IPS DF 19.7 (cell line): ENCODE results near the gene GPX4.

Experiments
- DNase-seq: peaks from one replicate; pipeline ENCODE4 v3.0.0-alpha.2; 2013; ENCODE audit warnings: low read depth, low spot score

Gene GPX4

GRCh38 chr19:1103708-1104310 lies at the start of gene GPX4:
Gene GPX4 (plus strand): TSS chr19:1103994. CDS start chr19:1104044, 50 bp downstream.
- DNase-seq = peak; percentile 83

GRCh38 chr19:1054102-1055027 lies 49.4 kb upstream of the GPX4 start:
- no peak for DNase-seq

GRCh38 chr19:1055028-1055425 lies 48.8 kb upstream of the GPX4 start:
- no peak for DNase-seq

GRCh38 chr19:1055886-1056620 lies 47.7 kb upstream of the GPX4 start:
- DNase-seq = no peak

DNA sequence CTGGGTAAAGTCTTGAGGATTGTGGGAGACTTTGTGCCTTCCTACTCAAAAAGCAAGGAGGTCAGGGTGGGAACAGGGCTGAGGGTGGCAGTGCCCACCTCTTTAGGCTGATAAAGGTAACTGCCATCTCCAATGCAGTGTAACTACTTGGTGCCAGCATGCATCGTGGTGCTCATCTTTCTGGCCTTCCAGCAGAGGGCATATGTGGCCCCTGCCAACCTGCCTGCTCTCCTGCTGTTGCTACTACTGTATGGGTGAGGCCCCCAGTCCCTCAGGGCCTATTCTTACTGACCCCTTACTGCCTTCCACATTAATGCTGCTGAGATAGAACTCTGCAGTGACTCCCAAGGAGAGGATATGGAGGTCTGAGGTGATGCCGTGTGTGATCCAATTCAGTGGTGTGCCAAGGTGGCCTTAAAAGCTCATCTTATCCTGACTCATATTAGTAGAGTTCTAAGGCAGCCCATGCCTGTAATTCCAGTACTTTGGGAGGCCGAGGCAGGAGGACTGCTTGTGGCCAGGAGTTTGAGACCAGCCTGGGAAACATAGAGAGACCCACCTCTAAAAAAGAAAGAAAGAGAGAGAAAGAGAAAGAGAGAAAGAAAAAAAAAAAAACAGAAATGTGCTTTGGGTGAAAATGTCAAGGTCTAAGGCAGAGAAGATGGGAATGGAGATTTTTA lies 46.5 kb upstream of the GPX4 start:
- DNase-seq = no peak

DNA sequence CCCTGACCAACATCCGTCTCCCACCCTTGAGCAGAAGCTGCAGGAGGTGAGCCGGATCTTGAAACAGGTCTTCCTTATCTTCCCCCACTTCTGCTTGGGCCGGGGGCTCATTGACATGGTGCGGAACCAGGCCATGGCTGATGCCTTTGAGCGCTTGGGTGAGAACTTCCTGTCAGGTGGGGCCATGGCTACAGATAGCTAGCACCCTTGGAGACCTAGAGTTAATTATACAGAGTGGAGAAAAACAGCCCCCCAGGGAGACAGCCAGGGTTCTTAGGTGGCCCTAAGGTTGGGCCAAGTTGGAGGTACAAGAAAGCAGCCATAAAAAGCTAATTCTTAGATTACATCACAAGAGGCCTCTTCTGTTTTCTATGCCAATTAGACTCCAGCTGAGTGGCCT lies 45.7 kb upstream of the GPX4 start:
- no peak for DNase-seq

- DNase-seq = no peak
Observed at GRCh38 chr19:1060689-1061088, 43.1 kb upstream of the GPX4 start.

DNA sequence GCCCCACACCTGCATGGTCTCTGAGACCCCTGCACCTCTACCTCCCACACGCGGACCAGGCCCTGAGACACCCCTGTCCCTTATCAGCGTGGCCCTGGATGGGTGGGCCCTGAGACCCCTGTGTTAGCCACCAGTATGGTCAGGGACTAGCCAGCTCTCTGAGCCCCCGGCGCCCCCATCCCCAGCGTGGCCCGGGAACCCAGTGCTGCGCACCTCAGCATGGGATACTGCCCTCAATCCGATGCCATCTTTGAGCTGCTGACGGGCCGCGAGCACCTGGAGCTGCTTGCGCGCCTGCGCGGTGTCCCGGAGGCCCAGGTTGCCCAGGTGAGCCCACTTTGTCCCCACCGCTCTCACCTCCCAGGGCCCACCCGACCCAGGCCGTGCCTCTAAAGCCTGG lies 41.8 kb upstream of the GPX4 start:
- DNase-seq = no peak

DNA sequence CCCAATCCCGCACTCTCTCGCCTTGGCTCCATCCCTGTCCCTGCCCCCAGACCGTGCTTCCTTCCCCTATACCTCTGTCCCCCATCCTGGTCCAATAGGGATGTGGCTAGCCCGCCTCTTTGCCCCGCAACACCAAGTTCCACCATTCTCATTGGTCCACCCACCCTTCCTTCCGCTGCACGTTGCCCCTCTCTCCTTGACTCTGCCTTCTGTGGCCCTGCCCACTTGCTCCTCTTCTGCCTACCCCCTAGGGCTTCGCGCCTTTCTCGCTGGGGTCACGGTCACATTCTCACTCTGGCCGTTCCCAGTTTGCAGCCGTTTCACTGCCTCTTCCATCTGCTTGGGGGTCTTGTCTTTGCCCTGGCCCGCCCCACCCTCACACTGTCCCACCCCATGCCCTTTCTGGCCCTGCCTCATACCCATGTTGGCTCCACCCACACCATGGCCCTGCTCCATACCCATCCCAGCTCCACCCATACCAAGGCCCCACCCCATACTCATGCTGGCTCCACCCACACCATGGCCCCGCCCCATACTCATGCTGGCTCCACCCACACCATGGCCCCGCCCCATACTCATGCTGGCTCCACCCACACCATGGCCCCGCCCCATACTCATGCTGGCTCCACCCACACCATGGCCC lies 41.3 kb upstream of the GPX4 start:
- no peak for DNase-seq

DNA sequence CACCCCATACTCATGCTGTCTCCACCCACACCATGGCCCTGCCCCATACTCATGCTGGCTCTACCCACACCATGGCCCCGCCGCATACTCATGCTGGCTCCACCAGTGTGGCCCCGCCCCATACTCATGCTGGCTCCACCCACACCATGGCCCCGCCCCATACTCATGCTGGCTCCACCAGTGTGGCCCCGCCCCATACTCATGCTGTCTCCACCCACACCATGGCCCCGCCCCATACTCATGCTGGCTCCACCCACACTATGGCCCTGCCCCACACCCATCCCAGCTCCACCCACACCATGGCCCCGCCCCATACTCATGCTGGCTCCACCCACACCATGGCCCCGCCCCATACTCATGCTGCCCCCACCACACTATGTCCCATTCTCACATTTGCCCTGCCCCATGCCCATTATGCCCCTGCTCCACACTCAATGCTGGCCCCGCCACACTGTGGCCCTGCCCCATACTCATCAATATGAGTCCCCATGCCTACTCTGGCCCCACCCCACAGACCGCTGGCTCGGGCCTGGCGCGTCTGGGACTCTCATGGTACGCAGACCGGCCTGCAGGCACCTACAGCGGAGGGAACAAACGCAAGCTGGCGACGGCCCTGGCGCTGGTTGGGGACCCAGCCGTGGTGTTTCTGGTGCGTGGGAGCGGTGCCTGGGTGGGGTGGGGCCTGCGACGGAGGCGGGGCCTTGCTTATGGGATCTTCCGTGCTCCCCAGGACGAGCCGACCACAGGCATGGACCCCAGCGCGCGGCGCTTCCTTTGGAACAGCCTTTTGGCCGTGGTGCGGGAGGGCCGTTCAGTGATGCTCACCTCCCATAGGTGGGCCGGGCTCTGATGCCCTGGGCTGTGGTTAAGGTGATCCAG lies 40.5 kb upstream of the GPX4 start:
- no peak for DNase-seq

GRCh38 chr19:1063909-1064660 lies 39.7 kb upstream of the GPX4 start:
- DNase-seq = no peak

DNA sequence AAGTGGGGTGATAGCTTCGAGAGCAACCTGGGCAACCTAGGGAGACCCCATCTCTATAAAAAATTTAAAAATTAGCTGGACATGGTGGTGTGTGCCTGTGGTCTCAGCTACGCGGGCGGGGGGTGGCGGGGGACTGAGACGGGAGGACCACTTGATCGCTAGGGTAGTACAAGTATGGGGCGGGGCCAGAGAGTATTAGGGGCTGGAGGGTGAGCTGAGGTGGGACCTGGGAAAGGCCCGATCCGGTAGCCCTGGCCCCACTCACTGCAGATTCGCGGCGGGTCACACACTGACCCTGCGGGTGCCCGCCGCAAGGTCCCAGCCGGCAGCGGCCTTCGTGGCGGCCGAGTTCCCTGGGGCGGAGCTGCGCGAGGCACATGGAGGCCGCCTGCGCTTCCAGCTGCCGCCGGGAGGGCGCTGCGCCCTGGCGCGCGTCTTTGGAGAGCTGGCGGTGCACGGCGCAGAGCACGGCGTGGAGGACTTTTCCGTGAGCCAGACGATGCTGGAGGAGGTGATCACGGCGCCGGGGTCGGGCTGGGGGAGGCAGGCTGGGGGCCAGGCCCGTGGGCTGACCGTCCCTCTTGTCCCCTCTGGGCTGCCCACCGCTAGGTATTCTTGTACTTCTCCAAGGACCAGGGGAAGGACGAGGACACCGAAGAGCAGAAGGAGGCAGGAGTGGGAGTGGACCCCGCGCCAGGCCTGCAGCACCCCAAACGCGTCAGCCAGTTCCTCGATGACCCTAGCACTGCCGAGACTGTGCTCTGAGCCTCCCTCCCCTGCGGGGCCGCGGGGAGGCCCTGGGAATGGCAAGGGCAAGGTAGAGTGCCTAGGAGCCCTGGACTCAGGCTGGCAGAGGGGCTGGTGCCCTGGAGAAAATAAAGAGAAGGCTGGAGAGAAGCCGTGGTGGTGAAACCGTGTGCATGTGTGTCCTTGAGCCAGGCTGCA lies 38.9 kb upstream of the GPX4 start:
- DNase-seq = no peak

DNA sequence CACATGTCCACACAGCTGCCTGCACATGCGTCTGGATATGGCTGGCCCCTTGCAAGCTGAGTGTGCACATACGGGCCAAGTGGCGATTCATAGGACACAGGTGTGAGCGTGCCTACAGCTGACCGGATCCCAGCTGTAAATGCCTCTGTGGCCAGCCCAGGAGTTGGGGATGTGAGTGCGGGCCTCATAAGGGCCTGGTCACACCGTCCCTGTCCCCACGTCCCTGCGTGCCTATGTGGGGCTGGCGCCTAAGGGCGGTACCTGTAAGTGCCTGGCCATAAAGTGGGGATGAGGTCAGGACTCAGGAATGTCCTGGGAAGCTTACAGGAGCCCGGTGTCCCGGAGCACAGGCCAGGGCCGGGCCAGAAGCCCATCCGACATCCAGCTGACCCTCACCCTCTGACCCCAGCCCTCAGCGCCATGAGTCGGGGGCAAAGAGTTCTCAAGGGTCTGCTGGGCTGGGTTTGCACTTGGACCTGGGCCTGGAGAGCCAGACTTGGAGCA lies 38.1 kb upstream of the GPX4 start:
- DNase-seq = no peak

- no peak for DNase-seq
Observed at GRCh38 chr19:1066251-1066747, 37.5 kb upstream of the GPX4 start.

GRCh38 chr19:1066748-1067340 lies 37.0 kb upstream of the GPX4 start, which contains the start of gene ARHGAP45:
Gene ARHGAP45 (plus strand): TSS chr19:1067167. CDS start chr19:1067406, 239 bp downstream.
- DNase-seq = no peak

DNA sequence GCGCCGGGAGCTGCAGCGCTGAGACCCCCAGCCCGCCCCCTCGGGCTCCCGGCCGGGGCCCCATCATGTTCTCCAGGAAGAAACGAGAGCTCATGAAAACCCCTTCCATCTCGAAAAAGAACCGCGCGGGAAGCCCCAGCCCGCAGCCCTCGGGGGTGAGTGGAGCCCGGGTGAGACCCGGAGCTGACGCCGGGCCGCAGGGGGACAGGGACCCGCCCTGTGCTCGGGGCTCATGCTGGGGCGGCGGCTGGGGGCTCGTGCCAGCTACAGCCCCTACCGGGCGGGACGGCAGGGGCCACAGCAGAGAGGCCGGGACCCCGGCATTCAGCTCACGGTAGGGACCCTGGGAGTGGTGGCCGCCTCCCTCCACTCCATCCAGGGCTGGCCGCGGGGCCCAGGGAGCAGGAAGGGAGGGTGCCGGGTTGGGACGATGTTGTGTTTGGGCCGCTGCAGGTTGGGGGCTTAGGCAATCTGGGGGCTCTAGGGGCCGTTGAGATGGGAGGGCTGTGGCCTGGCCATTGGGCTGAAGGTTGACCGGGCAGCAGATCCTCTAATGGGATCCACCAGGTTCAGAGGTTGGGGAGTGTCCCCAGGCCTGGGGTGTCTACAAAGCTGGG lies 36.3 kb upstream of the GPX4 start:
- no peak for DNase-seq
